ENCODE results near the gene RGS6. TPM values are rescaled to one million over a fixed set of nuclear protein-coding genes. Genes with fewer than 3 reads are reported as not detected.
"Not testable (repeated sequence)": the region's sequence is repeated elsewhere in the genome, so short reads cannot be mapped to it uniquely, and the experiment has no call there.

Gene RGS6
- total RNA-seq, 1 experiment from 2014 or later = not detected

DNA sequence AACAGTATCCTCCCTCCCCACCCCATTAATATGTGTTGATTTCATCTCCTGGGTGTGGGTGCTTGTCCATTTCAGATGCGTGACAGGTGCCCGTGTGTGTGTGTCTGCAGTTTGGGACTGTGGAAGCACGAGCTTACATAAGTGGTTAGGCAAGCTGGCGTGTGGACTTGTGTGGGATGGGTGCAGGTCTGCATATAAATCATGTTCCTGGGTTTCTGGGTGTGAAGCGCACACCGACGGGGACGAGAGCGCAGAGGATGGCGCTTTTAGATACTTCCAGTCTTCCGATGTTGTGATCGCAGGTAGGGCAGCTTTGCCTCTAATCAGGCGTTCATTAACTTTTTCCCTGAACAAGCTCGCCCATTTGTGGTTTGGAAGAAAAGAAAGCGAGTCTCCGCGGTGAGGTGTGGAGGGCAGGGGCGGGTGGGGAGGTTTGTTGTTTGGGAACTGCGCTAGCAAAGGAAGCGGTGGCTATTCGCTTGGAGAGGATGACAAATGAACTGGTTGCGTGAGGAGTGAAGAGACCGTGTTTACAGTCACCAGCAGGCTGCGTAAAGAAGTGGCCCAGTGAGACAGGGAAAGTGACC is 865 bp downstream of the RGS6 start:
- no peak overlapping the region for H3K4me3 ChIP-seq
- H3K27ac ChIP-seq = no peak overlapping the region
- H3K4me1 ChIP-seq = no peaks in the 10 kb centered on the region
- H3K36me3 ChIP-seq = no peaks in the 10 kb centered on the region
- no peaks in the 10 kb centered on the region for H3K9me3 ChIP-seq (replicated peaks)
- DNase-seq = no peak
- no peaks in the 10 kb centered on the region for H3K27me3 ChIP-seq

DNA sequence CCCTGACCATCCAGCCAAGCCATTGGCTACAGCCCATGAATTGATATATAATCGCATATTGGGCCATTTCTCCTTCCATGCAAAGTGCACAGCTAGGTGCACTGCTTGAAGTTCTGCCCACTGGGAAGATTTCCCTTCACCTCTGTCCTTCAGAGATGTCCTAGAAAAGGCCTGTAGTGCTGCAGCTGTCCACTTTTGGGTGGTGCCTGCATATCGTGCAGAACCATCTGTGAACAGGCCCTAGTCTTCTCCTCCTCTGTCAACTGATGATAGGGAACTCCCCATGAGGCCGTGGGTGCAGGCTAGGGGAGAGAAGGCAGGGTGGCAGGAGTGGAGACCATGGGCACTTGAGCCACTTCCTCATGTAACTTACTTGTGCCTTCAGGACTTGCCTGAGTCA is 6.0 kb downstream of the RGS6 start:
- not testable (repeated sequence) for H3K9me3 ChIP-seq (replicated peaks); DNase-seq; H3K27ac ChIP-seq; H3K4me1 ChIP-seq; H3K4me3 ChIP-seq; H3K27me3 ChIP-seq; H3K36me3 ChIP-seq

DNA sequence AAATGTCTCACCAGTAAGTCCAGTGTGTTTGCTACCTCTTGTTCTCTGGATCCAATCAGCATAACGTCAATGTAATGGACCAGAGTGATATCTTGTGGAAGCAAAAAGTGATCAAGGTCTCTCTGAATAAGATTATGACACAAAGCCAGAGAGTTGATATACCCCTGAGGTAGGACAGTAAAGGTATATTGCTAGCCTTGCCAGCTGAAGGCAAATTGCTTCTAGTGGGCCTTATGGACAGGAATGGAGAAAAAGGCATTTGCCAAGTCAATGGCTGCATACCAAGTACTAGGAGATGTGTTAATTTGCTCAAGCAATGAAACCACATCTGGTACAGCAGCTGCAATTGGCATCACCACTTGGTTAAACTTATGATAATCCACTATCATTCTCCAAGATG is 7.1 kb downstream of the RGS6 start:
- not testable (repeated sequence) for H3K36me3 ChIP-seq; H3K4me3 ChIP-seq; H3K27ac ChIP-seq; H3K9me3 ChIP-seq (replicated peaks); H3K27me3 ChIP-seq; DNase-seq; H3K4me1 ChIP-seq

DNA sequence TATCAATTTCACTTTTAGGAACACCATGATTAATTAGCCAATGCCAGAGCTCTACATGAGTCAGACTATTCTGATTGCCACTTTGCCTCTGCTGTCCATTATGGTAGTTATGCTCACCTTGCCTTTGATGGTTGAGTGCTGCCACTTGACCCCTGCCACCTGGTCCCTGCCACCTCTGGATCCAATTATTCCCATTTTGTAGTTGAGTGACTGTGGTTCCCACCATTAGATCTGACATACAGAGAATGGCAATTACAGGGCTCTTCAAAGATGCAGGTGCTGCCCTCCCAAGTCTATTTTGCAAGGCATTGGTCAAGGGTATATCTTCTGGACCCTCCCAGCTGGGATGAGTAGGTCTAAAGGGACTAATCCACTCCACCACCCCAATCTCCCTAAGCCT is 8.3 kb downstream of the RGS6 start:
- H3K4me3 ChIP-seq; H3K36me3 ChIP-seq; H3K27ac ChIP-seq; H3K27me3 ChIP-seq; H3K4me1 ChIP-seq; H3K9me3 ChIP-seq (replicated peaks); DNase-seq: not testable (repeated sequence)

DNA sequence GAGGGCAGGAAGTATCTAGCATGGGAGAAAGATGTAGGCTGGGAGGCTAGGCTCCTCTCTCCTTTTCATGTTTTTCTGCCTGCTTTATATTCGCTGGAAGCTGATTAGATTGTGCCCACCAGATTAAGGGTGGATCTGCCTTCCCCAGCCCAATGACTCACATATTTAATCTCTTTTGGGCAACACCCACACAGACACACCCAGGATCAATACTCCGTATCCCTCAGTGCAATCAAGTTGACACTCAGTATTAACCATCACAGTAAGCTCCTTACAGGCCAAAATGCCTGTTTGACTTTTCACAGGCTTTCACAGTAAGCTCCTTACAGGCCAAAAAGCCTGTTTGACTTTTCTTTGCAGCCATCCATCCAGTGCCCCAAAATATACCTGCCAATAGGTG is 9.4 kb downstream of the RGS6 start:
- H3K27me3 ChIP-seq; H3K27ac ChIP-seq; H3K4me1 ChIP-seq; H3K36me3 ChIP-seq; H3K4me3 ChIP-seq; DNase-seq; H3K9me3 ChIP-seq (replicated peaks): not testable (repeated sequence)

DNA sequence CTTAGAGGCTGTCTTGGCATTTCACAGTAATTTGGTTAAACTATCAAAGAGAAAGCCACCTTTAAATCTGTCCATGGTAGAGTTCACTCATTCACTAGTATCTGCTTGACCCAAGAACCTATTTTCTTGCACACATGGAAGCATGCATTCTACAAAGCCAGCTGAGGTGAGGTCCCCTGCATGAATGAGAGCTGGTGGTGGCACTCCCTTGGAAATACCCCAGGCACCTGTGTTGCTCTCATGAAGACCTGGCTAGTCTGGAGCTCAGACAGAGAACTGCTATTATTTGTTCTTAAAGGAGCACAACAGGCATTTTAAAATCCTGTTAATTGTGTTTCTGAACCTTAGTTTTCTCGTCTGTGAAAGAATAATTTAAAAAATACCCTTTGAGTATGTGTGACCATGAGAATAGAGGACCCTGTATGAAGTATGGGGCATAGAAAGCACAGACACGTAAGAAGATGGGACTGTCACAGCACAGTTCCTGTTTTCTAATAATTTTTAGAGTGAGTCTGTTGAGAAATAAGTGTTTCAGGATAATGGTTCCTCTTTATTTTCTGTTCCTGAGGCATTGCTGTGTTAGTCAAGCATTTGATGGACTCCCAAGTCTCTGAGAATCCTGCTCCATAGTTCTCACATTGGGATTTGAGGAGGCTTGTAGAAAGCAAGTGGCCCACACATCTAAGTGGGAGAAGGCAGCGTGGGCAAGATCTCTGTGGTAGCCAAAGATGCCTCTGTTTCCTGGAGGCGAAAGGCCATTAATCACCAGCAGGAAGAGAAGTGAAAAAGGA is 10.9 kb downstream of the RGS6 start:
- no peak for DNase-seq
- H3K4me1 ChIP-seq = no peaks in the 10 kb centered on the region
- no peaks in the 10 kb centered on the region for H3K36me3 ChIP-seq
- no peaks in the 10 kb centered on the region for H3K27me3 ChIP-seq
- no peak overlapping the region for H3K27ac ChIP-seq
- H3K9me3 ChIP-seq (replicated peaks) = no peaks in the 10 kb centered on the region
- no peak overlapping the region for H3K4me3 ChIP-seq

DNA sequence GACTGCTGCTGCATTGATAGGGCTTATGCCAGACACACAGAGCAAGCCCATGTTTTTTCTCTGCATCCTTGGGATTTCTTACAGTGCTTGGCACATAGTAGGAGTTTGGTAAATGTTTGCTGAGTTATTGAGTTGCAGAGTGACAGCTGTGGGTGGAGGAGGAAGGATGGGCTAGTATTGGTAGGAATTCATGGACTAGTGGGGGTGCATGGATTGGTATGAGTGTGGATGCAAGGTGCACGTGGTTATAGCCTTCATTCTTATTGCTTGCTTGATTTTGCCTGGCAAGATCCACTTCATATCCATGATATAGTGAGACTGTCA is 11.4 kb downstream of the RGS6 start:
- no peaks in the 10 kb centered on the region for H3K4me1 ChIP-seq
- DNase-seq = no peak
- no peaks in the 10 kb centered on the region for H3K36me3 ChIP-seq
- no peaks in the 10 kb centered on the region for H3K9me3 ChIP-seq (replicated peaks)
- no peaks in the 10 kb centered on the region for H3K27me3 ChIP-seq
- no peak overlapping the region for H3K4me3 ChIP-seq
- no peak overlapping the region for H3K27ac ChIP-seq

DNA sequence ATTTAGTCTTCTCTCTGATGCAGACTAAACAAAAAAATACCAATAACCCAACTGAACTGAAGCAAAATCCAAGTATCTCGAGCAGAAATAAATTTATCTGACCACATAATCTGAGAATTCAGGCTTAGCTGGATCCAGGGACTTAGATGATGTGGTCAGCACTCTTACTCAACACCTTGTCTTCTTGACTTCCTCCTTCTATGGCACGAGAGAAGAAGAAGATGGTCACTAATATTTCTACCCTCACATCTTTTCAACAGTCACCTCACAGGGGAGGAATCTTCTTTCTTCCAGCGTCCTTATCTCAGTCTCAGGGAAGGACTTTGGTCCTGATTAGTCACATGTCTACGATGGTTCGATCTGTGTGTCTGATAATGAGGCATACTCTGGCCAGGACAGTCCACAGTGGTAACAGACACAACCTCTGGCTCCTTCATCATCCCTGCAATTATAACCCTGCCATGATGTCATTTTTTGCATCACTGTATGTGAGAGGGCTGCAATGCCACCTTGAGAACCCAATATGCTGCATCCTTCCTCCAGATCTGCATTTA is 15.8 kb downstream of the RGS6 start:
- no peaks in the 10 kb centered on the region for H3K9me3 ChIP-seq (replicated peaks)
- no peak overlapping the region for H3K4me3 ChIP-seq
- H3K27me3 ChIP-seq = no peaks in the 10 kb centered on the region
- no peak overlapping the region for H3K27ac ChIP-seq
- DNase-seq = no peak
- H3K36me3 ChIP-seq = no peaks in the 10 kb centered on the region
- H3K4me1 ChIP-seq = no peaks in the 10 kb centered on the region

DNA sequence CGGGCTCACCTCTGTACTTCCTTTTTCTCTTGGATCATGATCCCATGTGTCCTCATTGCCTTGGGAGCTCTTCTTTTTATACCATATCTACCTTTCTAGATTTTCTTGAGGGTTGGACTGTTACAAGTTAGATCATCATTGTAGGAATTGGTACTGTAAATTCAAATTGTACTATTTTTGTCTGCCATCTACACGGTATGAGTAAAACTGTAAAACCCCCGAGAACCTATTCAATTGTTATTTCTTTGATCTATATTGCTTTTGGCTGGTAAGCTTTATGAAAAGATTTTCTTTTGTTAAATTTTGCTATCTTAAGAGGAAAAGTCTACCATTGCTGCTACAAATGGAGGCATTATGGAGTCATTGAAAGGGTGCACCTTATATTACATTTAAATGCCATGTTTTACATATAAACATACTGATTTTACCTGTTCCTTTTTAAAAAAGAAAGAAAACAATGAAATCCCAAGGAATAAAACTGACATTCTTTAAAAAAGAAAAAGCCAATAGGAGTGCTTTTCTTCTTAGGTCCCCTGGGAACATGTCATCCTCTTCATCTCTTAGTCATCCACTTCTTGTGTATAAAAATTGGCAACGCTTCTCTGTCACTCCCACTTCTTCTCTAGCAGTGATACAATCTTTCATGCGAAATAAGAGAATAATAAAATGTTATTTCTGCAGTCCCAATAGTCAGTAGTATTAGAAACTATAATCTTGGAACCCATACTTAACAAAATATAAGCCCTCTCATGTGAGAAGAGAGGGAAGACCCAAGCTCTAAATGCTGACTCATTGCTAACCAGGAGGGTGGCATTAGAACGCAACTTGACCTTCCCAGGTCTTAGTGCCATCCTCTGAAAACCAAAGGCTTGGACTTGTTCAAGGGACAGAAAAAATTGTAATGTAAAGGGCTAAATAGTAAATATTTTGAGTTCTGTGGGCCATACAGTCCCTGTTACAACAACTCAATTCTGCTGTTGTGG is 20.4 kb downstream of the RGS6 start:
- Histone ChIP-seq H3K4me1 (no peaks in the 10 kb centered on the region), H3K27me3 (no peaks in the 10 kb centered on the region), H3K36me3 (no peaks in the 10 kb centered on the region), H3K27ac (no peak overlapping the region), H3K4me3 (no peak overlapping the region), H3K9me3 (replicated peaks) (no peaks in the 10 kb centered on the region)
- DNase-seq = no peak

DNA sequence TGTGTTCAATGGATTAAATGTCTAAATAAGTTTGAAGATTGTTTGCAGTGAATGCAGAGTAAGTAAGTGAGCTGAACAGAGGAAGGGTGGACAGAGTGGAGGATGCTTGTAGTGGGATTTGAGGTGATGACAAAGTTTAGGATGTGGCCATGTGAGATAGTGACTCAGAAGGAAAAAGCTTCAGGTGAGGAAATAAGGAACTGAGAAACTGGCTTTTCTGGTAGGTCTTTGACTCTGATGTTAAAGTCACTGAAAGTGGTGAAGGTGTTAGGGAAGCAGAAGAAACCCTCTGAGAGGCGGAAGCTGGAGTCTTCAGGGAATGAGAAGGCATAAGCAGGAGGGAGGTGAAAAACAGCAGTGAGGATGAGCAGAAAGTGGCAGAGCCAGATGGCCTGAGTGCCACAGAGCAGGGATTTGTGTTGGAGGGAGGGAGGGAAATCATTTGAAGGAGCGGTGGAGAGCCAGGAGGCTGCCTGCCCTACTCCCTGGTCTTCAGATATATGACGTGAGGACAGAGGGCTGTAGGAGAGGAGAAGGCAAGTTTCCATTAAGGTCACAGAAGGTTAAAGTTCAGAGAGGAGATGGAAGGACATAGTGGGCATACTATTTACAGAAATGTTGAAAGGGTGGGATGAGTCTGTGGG is 24.8 kb downstream of the RGS6 start:
- no peak overlapping the region for H3K4me3 ChIP-seq
- H3K4me1 ChIP-seq = no peaks in the 10 kb centered on the region
- H3K9me3 ChIP-seq (replicated peaks) = no peaks in the 10 kb centered on the region
- H3K27me3 ChIP-seq = no peaks in the 10 kb centered on the region
- no peak for DNase-seq
- no peaks in the 10 kb centered on the region for H3K36me3 ChIP-seq
- H3K27ac ChIP-seq = no peak overlapping the region

DNA sequence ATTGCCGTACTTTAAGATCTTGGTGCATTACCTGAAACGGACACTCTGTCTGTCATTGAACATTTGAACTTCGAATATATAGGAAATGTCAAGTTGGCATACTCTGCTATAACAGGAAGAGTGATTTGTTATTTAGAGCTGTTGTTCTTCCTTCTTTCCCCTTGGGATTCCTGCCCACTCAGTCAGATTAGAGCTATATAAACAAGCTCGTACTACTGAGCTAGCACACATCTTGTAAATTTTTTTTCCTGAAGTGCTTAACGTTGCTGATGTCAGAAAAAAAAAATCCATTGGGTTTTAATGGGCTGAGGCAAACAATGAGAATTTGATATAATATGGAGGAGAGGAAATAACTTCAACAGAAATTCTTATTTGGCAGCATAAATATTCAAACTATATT is 26.8 kb downstream of the RGS6 start:
- H3K4me3 ChIP-seq = no peak overlapping the region
- H3K36me3 ChIP-seq = no peaks in the 10 kb centered on the region
- no peaks in the 10 kb centered on the region for H3K4me1 ChIP-seq
- H3K27ac ChIP-seq = no peak overlapping the region
- no peak for DNase-seq
- H3K9me3 ChIP-seq (replicated peaks) = no peaks in the 10 kb centered on the region
- H3K27me3 ChIP-seq = no peaks in the 10 kb centered on the region

DNA sequence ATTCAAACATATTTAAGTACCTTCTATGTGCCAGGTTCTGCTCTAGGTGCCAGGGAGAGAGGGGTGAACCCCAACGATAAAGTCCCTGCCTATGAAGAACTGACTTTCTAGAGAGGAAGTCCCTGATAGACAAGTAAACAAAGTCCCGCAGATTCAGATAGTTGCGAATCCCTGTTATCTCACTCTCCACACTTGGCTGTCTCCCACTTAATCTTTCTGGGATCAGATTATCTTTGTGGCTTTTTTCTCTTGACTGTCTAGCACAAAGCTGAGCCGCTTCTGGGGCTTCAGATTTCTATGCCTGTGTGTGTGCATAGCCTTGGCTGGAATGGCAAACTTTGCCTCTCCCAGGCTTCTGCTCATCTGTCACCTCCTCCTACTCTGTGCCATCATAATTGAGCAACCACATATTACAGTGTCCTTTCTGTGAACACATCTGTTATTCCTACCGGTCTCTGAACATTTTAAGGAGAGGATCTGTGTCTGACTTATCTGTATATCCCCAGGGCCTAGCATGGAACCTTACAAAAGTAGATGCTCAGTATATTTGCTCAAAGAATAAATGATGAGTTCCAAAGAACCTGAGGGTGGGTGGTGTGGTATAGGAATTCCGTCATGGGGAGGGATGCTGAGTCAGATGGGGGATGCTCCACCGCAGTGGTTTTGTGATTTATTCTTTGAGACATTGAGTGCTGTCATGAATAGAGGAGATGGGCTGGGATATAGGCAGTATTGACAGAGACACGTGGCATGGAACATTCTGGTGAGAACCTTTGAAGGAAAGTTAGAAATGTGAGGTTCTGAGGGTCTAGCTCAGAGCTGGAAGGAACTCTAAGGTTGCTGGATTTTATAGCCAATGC is 28.5 kb downstream of the RGS6 start:
- Histone ChIP-seq H3K27me3 (no peaks in the 10 kb centered on the region), H3K4me3 (no peak overlapping the region), H3K9me3 (replicated peaks) (no peaks in the 10 kb centered on the region), H3K4me1 (no peaks in the 10 kb centered on the region), H3K36me3 (no peaks in the 10 kb centered on the region), H3K27ac (no peak overlapping the region)
- peak in 1 of 2 experiments; percentile 8 for DNase-seq

DNA sequence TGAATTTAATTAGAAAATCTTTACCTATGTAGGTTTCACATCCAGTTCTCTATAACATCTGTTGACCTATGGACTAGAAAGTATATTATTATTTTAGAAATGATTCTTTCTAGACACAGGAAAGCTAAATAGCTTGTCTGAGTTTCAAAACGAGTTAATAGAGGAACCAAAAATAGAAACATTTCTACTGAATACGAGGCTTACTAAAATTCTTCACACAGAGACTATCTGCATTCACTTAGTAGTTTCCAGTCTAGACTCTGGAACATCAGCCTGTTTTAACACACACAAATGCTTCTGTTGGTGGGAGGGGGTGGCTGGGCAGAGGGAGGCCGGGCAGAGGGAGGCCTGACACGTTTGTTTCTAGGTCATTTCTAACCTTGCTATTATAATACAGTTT is 29.7 kb downstream of the RGS6 start:
- Histone ChIP-seq H3K4me3 (no peak overlapping the region), H3K27me3 (no peaks in the 10 kb centered on the region), H3K4me1 (no peaks in the 10 kb centered on the region), H3K9me3 (replicated peaks) (no peaks in the 10 kb centered on the region), H3K36me3 (no peaks in the 10 kb centered on the region), H3K27ac (no peak overlapping the region)
- DNase-seq = no peak

DNA sequence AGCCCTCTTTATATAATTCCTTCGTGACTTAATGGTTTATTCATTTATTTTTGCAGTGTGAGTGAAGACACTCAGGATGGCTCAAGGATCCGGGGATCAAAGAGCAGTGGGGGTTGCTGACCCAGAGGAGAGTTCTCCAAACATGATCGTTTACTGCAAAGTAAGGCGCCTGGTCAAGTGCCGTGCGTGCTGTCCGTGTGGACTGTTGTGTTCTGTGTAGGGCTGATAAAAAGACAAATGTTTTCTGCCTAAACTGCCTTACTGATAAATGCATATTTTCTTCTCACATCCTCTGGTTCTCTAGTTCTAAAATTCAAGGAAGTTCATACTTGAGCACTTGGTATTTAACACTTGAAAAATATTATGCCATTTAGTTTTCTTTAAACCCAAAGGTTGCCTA is 32.5 kb downstream of the RGS6 start:
- DNase-seq = no peak
- no peaks in the 10 kb centered on the region for H3K4me1 ChIP-seq
- no peak overlapping the region for H3K4me3 ChIP-seq

More for the DNA sequence above, 32.5 kb downstream of the RGS6 start:
- no peaks in the 10 kb centered on the region for H3K9me3 ChIP-seq (replicated peaks)
- H3K27ac ChIP-seq = no peak overlapping the region
- no peaks in the 10 kb centered on the region for H3K36me3 ChIP-seq
- no peaks in the 10 kb centered on the region for H3K27me3 ChIP-seq
